CD4-positive, alpha-beta T cell treated with Interleukin-17A for 1 hour (primary cell): ENCODE results near the gene NECAB3.
A peak's percentile ranks its signal among the peaks of the same experiment; 100 is the strongest.

Source experiments
- DNase-seq: peaks from one replicate; pipeline ENCODE4 v3.0.0-alpha.2; 2020

Gene NECAB3

DNA sequence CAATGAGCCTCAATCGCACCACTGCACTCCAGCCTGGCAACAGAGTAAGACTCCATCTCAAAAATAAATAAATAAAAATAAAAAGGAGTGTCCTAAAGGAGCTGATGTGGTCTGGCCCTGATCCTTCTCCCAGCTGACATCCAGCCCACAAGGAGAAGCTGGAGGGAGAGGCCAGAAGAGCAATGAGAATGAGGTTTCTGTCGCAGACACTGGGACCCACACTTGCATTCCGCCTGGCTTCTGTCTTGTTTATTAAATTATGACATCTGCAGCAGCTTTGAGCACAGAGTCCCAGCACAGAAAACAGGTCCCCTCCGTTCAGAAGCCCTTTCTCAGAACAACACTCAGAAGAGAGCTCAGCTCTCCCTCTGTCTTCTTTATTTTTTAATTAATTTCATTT, 22.2 kb upstream of the NECAB3 start:
- DNase-seq = no peak

- DNase-seq = no peak
These were observed 20.4 kb upstream of the NECAB3 start for GRCh38 chr20:33694639-33695012.

DNA sequence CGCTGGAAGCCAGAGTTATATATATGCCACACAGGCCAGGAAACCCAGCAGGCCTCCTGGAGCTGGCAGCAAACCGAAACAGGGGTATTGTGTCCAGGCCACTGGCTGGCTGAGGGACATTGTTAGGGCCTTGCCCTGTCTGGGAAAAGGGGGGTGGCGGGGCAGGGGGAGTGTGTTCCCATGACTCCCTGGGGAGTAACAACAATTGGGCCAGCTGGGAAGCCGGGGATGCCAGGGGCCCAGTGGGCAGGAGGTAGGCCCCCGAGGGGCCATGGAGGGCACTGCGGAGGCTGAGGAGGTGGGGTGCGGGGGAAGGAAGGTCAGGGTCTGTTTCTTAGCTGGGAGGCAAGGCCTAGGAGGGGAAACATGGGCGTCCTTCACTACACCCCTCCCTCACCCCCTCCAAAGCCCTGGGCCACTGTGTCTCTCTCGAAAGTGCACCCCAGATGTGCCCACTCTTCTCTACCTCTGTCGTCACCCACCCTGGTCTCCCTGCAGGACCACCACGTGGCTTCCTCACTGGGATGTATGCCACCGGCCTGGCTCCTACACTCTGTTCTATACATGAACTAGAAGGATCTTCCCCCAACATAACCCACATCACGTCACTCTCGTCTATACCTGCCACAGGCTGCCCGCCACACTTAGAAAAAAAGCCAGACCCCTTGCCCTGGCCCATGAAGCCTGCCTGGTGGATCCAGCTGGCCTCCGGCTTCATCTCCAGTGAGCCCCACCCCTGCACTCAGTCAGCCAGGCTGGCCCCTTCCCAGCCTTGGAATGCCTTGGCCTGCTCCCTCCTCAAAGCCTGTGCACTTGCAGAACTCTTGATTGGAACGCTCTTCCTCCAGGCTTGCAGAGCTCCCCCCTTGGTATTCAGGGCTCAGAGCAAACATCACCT, 19.8 kb upstream of the NECAB3 start:
- no peak for DNase-seq

DNA sequence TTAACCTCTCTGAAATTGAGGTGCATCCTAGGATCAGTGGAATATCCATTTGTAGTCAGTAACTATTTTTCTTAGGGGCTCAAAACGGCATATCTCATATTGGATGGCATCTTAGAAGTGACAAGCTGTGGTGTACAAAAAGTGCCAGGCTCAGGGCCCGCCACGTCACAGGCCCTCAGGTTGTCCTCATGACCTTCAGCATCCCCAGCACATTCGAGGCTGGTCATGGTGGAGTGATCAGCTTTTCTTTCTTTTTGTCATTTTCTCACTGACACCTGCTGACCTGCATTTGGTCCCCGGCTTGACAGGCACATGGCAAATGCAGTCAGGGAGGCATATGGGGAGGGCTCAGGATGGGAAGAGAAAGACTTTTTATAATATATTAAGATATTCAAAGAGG, 19.1 kb upstream of the NECAB3 start:
- DNase-seq = no peak

DNA sequence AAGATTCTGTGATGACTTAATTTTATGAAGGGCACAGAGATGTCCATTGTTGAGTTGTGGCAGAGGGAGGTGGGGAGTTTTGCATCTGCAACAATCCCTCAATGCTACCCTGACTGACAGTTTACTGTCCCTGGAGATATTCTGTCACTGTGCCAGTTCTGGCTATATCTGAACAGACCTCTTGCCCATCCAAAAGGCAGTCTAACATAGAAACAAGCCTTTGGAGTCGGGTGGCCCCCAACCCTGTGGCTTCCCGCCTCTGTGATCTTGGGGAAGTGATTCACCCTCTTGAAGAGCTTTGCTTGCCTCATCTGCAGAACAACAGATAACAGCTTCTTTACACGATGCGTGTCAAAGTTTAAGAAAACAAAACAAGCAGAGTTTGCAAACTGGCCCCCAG, 15.7 kb upstream of the NECAB3 start:
- DNase-seq = peak; percentile 51

DNA sequence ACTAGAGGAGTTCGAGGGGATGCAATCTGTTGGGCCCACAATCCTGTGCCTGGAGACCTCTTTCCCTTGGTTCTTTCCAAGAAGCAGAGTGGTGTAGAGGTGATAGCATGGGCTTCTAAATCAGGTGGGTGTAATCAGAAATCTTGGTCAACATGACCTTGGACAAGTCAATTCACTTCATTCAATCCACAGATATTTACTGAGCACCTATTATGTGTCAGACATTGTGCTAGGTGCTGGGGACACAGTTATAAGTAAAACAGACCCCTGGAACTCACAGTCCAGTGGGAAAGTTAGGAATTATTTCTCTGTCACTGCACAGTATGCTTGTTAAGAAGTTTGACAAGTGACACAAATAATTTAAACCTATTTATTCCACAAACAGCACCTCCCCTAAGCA, 15.3 kb upstream of the NECAB3 start:
- no peak for DNase-seq

DNA sequence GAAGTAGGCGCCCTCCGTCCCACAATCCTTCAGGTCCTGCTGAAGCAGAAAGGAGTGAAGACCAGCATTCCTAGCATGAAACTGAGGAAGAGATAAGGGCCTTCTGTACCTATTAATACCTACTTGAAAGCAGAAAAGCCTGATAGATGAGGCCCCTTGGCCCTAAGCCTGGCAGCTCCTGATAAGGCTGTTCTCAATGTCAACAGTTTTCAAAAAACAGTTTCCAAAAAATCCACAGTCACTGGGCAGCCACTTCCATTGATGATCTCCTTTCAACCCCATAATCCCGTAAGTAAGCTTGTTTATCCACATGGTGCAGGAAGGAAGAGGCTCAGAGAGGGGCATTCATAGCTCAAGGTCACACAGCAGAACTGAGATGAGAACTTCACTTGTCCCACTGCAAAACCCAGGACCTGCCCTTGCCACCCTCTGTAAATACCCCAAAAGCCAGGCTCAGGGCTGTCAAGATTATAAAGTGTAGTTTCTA, 14.8 kb upstream of the NECAB3 start:
- no peak for DNase-seq

DNA sequence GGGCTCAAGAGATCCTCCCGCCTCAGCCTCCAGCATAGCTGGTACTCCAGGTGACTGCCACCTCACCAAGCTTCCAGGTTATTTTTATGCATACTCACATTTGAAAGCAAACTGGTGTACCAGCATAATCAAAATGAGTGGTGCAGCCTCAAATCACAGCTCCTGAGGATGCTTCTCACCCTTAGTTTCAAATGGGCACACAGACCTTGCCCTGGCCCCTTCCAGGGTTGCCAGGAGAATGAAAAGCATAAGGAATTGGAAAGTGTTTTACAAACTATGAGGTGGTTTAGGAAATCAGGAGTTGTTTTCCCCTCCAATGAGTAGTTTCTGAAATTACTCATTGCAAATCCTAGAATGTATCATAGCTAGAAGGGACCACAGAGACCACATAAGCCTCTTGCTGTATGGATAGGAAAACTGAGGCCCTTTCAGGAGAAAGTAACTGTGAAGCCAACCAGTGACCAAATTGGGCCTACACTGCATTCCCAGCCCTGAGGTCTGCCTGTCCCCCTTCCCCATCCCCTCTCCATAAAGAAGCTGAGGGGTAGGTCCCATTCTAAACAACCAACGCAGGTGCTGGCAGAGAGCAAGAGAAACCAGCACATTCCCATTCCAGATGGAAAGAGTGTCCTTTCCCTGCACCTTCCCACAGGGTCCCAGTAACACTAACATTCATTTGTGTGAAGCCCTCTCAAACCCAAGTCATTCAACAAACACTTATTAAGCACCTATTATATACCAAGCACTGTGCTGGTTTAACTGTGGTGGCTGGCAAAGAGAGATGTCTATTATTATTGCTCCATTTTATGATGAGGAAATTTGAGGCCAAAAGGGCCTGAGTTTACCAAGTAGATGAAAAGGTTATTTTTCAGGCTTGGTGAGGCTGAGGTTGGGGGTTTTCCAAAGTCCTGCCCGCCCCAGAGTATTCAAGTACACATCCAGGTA, 14.0 kb upstream of the NECAB3 start:
- DNase-seq = no peak

DNA sequence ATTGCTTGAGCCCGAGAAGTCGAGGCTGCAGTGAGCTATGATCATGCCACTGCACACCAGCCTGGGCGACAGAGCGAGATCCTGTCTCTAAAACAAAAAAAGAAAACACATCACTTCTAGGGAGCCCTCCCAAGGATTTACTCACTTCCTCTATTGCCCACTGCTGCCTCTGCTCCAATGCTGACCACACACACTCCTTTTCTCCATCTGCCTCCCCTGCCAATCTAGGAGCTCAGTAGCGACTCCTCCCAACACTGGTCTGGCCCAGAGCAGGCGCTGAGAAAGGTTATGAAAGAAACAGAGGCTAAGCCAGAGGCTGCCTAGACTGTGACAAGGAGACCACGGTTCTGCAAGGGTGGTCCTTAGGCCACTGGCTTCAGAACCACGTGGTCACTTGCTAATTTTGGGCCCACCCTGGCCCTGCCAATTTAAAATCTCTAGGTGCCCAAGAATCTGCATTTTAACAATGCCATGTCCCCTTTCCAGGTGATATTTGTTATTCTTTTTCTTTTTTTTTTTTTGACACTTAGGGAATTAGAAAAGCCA, 13.2 kb upstream of the NECAB3 start:
- DNase-seq = no peak

GRCh38 chr20:33686984-33687366, 12.7 kb upstream of the NECAB3 start:
- DNase-seq = no peak

- peak; percentile 95 for DNase-seq
These were observed 12.1 kb upstream of the NECAB3 start, which contains the start of gene E2F1 for GRCh38 chr20:33686100-33686983. TSS of gene E2F1 (minus strand) at chr20:33686385. CDS start at chr20:33686264, 121 bp downstream.

DNA sequence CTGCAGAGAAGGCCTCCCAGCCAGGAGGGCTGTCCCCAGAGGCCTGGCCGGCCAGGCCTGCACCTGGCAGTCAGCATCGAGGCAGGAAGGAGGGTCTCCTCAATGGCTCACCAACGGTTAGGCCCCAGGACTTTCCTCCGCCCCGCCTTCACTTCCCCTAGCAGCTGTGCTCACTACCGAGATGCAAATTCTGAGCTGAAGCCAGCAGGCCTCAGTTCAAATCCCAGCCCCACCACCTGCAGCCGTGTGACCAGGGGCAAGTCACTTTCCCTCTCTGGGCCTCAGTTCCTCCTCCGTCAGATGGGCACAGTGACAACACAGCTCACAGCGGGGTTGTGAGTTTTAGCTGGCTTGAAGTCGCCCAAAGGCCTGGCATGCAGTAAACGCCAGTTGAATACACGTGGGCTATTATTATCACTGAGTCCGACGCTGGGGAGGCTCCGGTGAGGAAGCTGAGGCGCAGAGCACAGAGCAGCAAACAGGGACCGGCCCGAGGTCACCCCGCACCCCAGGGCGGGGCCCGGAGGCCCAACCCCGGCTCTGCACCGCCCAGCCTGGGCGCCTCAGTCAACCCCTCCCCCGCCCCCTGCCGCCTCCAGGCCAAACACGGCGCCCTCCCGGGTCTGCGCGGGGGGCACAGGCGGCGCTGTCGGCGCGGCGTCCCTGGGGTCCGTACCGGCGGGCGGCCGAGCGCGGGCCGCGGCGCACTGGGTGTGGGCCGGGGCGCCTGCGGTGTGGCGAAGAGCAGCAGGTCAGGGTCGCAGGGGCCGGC, 11.3 kb upstream of the NECAB3 start:
- DNase-seq = peak; percentile 37

GRCh38 chr20:33684533-33685327, 10.5 kb upstream of the NECAB3 start:
- DNase-seq = no peak

GRCh38 chr20:33681728-33682353, 7.6 kb upstream of the NECAB3 start:
- DNase-seq = no peak

- DNase-seq = no peak
These were observed 7.1 kb upstream of the NECAB3 start for GRCh38 chr20:33681288-33681687.

GRCh38 chr20:33680686-33681085, 6.5 kb upstream of the NECAB3 start:
- DNase-seq = no peak

- DNase-seq = peak; percentile 69
These were observed 5.7 kb upstream of the NECAB3 start for GRCh38 chr20:33679758-33680485.

GRCh38 chr20:33677991-33678702, 3.9 kb upstream of the NECAB3 start:
- DNase-seq = no peak
